Measurements from ENCODE around the gene ABTB1. TPM values are rescaled to one million over a fixed set of nuclear protein-coding genes. Genes with fewer than 3 reads are reported as not detected.

ABTB1 gene
- total and polyA plus RNA-seq, 9 of the 15 experiments (the other 6 are each of a cell fraction or from before 2014, with no cell fraction given) = 0.04 to 2.3 (median 0.55) TPM; not detected in 1

- in situ Hi-C loops (cut with MboI) (no loop called here), intact Hi-C loops (cut with micrococcal nuclease) (no loop called here)
- DNase-seq (ENCODE audit: extremely low read depth in 1 of 4, low spot score in 3 of 4) (no peak), FAIRE-seq (no peak), ATAC-seq (no peak)
- H3K4me1 ChIP-seq (replicated peaks in 1 of 2; ENCODE audit: control insufficient read depth in 2 of 2, insufficient read depth in 2 of 2, low read length in 2 of 2) = no peaks in the 10 kb centered on the region; a peak in 1 of 5 replicates
- no peak overlapping the region for H3K27ac ChIP-seq (ENCODE audit: extremely low read depth, low read depth, low read length)
- peaks cover 45% of the 10 kb centered on the region; the same call in 1 of the 3 replicates for H3K36me3 ChIP-seq (ENCODE audit: control insufficient read depth, insufficient read depth, low read length)
- H3K4me3 ChIP-seq = no peak overlapping the region
- CTCF ChIA-PET (ENCODE audit: low intra/inter-chr PET ratio) = no interaction called here
- TF ChIP-seq SMARCA4 (IDR thresholded peaks at IDR 0.05) = no peak
- no peak for TF ChIP-seq CBFA2T3 (IDR thresholded peaks at IDR 0.05)
- TF ChIP-seq PHF21A (IDR thresholded peaks at IDR 0.05; ENCODE audit: borderline replicate concordance, low read depth) = no peak
- TF ChIP-seq NFXL1 (CRISPR knock-in tag; IDR thresholded peaks at IDR 0.05) = no peak
- no peak for TF ChIP-seq NR2C2 (CRISPR knock-in tag; IDR thresholded peaks at IDR 0.05)
- TF ChIP-seq NR2C2 (tag; IDR thresholded peaks at IDR 0.05) = no peak
- TF ChIP-seq CUX1 (CRISPR knock-in tag; IDR thresholded peaks at IDR 0.05) = no peak
- no peak for TF ChIP-seq HIVEP1 (CRISPR knock-in tag; IDR thresholded peaks at IDR 0.05)
- TF ChIP-seq NEUROD1 (IDR thresholded peaks at IDR 0.05; ENCODE audit: borderline replicate concordance, low read depth, low read length, partially characterized antibody) = no peak
- no peak for TF ChIP-seq BCL6 (CRISPR knock-in tag; IDR thresholded peaks at IDR 0.05)
- no peak for TF ChIP-seq MYC (IDR thresholded peaks at IDR 0.05; ENCODE audit: low read depth, low read length)
- TF ChIP-seq MYC (CRISPR knock-in tag; IDR thresholded peaks at IDR 0.05; ENCODE audit: borderline replicate concordance, low read depth) = no peak
- TF ChIP-seq NFIX (CRISPR knock-in tag; IDR thresholded peaks at IDR 0.05; ENCODE audit: low read depth) = no peak
- TF ChIP-seq ZFP30 (CRISPR knock-in tag; IDR thresholded peaks at IDR 0.05; ENCODE audit: borderline replicate concordance) = no peak
- TF ChIP-seq SPI1 (IDR thresholded peaks at IDR 0.05; ENCODE audit: borderline replicate concordance, low read depth, low read length) = no peak
- TF ChIP-seq MCM2 (IDR thresholded peaks at IDR 0.05; ENCODE audit: low read depth) = no peak
- no peak for TF ChIP-seq HEY1 (CRISPR knock-in tag; IDR thresholded peaks at IDR 0.05; ENCODE audit: borderline replicate concordance)
- TF ChIP-seq MTA3 (IDR thresholded peaks at IDR 0.05; ENCODE audit: borderline replicate concordance) = no peak
- no peak for TF ChIP-seq MTF1 (CRISPR knock-in tag; IDR thresholded peaks at IDR 0.05; ENCODE audit: borderline replicate concordance)
- TF ChIP-seq RFX7 (CRISPR knock-in tag; IDR thresholded peaks at IDR 0.05) = no peak
- no peaks in the 10 kb centered on the region for H3K9me1 ChIP-seq (ENCODE audit: control insufficient read depth, insufficient read depth, low read length)
- no peaks in the 10 kb centered on the region for H3K79me2 ChIP-seq (ENCODE audit: control insufficient read depth, insufficient read depth, low read length)
- no TSS peak for BruUV-seq (replicated peaks)
- H3K9ac ChIP-seq (ENCODE audit: insufficient read depth in 1 of 2, low read depth in 2 of 2, low read length in 2 of 2) = no peak overlapping the region
- no peaks in the 10 kb centered on the region for H3K9me3 ChIP-seq (replicated peaks; ENCODE audit: control insufficient read depth, insufficient read depth, low read depth, low read length)
- H3K4me2 ChIP-seq (ENCODE audit: insufficient read depth, low read length) = no peak overlapping the region
- H3K27me3 ChIP-seq (ENCODE audit: control insufficient read depth in 2 of 2, insufficient read depth in 2 of 2, low read length in 2 of 2) = no peaks in the 10 kb centered on the region
- POLR2A ChIA-PET = no interaction called here
- no peaks in the 10 kb centered on the region for H4K20me1 ChIP-seq (replicated peaks; ENCODE audit: control insufficient read depth, insufficient read depth, low read length)
- WGBS (ENCODE audit: insufficient coverage, low coverage, missing lambda C conversion rate) = 51% methylated on average over 2 of the region's 2 CpGs
- no peak overlapping the region for H2AFZ ChIP-seq (ENCODE audit: low read depth, low read length)
These were observed 7.6 kb upstream of the ABTB1 start for GRCh38 chr3:127665165-127665564.

All from K562 (cell line).